Mucosa of stomach (tissue), 1 donor: ENCODE results near the gene CA12.

ENCODE experiments used
- H3K27me3 ChIP-seq: one replicate; pipeline ENCODE4 v1.7.0; 2013; ENCODE audit warnings: mild to moderate bottlenecking, low read length; ENCODE audit not compliant: control insufficient read depth, insufficient read depth
- H3K36me3 ChIP-seq: one replicate; pipeline ENCODE4 v1.7.0; 2013; ENCODE audit warnings: low read length; ENCODE audit not compliant: control insufficient read depth, insufficient read depth
- H3K4me1 ChIP-seq: one replicate; pipeline ENCODE4 v1.7.0; 2013; ENCODE audit warnings: mild to moderate bottlenecking, low read length; ENCODE audit not compliant: control insufficient read depth, insufficient read depth
- H3K4me3 ChIP-seq: one replicate; pipeline ENCODE4 v1.7.0; 2013; ENCODE audit warnings: low read length
- H3K9ac ChIP-seq: one replicate; pipeline ENCODE4 v1.7.0; 2013; ENCODE audit warnings: mild to moderate bottlenecking, low read length, moderate library complexity
- H3K9me3 ChIP-seq: one replicate; pipeline ENCODE4 v1.7.0; 2013; ENCODE audit warnings: mild to moderate bottlenecking, low read length, moderate library complexity; ENCODE audit not compliant: control insufficient read depth
- donor health status: Pancreatic carcinoma.

The CA12 gene

DNA sequence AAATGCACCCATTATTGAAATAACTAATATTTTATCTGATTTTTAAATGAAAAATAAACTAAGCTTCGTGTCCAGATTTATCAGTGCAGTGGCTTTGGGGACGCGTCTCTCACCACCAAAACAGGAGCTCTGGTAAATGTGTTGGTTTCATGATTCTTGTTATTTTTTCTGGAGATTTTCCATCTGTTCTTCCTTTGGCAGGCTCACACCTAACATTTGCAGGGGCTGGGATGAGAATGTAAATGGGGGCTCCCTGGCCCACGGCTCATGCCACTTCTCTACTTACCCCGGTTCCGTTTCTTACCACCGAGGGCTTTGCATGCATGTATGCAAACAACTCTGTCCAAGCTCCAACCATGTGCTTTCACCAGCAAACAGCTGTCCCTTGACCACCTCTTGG, 30.9 kb upstream of the CA12 start:
- no peak overlapping the region for H3K4me3 ChIP-seq
- no peaks in the 10 kb centered on the region for H3K4me1 ChIP-seq
- no peaks in the 10 kb centered on the region for H3K9me3 ChIP-seq
- no peaks in the 10 kb centered on the region for H3K27me3 ChIP-seq
- no peaks in the 10 kb centered on the region for H3K36me3 ChIP-seq
- H3K9ac ChIP-seq, result no peak overlapping the region

DNA sequence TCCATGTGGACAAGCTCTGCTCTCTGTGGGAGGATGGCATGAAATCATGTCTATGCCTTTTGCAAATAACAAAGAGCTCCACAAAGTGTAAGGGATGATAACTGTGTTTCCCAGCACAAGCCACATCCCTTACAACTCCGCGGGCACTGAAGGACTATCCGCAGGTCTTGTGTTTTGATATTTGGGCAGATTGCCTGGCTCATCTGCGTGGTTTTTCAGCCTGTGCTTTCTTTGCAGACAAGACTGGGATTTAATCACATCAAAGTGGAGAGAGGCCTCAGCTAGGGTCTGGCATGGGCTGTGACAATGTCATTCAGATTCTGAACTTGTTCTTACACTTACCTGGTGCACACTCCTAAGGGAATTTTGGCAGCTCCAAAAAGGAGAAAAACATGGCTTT, 30.2 kb upstream of the CA12 start:
- Histone ChIP-seq H3K36me3 (no peaks in the 10 kb centered on the region), H3K27me3 (no peaks in the 10 kb centered on the region), H3K4me1 (no peaks in the 10 kb centered on the region), H3K9ac (no peak overlapping the region), H3K9me3 (no peaks in the 10 kb centered on the region), H3K4me3 (no peak overlapping the region)

DNA sequence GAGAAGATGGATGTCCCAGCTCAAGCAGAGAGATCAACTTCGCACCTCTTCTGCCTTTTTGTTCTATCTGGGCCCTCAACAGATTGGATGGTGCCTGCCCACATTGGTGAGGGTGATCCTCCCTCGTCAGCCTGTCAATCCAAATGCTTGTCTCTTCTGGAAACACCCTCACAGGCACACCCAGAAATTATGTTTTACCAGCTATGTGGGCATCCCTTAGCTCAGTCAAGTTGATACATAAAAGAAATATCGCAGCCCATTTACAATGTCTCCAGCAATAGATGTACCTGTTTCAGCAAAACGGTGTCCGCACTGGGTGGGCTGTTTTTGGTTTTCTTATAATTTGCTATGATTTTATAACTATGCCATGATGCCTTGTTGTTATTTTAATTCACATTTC, 27.5 kb upstream of the CA12 start:
- H3K27me3 ChIP-seq, result no peaks in the 10 kb centered on the region
- H3K9me3 ChIP-seq, result no peaks in the 10 kb centered on the region
- H3K36me3 ChIP-seq, result no peaks in the 10 kb centered on the region
- H3K4me1 ChIP-seq, result no peaks in the 10 kb centered on the region
- no peak overlapping the region for H3K4me3 ChIP-seq
- H3K9ac ChIP-seq, result no peak overlapping the region

DNA sequence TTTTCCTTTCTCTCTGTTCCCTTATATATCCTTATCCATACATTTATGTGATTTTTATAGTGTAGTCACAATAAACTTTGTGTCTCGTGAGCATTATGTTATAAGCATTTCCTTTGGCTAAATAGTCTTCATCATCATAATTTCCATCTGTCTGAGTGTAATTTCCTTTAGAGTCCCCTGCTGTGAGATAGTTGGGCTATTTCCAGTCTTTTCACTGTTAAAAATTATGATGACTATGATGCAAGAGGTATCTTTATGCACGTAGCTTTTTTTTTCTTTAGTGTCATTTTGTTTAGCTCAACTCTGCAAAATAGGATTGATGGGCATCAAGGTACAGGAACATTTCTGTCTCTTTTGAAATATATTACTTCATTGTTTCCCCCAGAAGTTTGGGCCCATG, 26.9 kb upstream of the CA12 start:
- H3K4me1 ChIP-seq, result no peaks in the 10 kb centered on the region
- no peaks in the 10 kb centered on the region for H3K9me3 ChIP-seq
- no peak overlapping the region for H3K9ac ChIP-seq
- no peaks in the 10 kb centered on the region for H3K27me3 ChIP-seq
- no peaks in the 10 kb centered on the region for H3K36me3 ChIP-seq
- no peak overlapping the region for H3K4me3 ChIP-seq

DNA sequence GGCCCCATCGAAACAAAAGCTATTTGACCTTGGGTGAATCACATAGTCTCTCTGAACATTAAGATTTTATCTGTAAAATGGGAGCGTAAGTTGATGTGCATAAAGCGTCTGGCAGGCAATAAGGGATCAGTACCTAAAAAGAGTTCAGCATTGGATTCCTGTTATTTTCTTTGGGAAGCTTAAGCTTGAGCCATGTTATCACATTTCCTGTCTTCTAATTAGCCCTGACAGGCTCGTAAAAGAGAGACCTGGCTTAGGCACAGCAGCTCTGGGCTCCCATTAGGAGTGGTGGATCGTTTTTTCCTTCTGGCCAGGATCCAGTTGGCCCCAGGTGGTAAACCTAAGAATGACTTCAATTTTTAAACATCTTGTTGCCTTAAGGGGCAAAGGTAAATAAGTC, 26.0 kb upstream of the CA12 start:
- no peak overlapping the region for H3K4me3 ChIP-seq
- no peak overlapping the region for H3K9ac ChIP-seq
- H3K27me3 ChIP-seq, result no peaks in the 10 kb centered on the region
- no peaks in the 10 kb centered on the region for H3K4me1 ChIP-seq
- no peaks in the 10 kb centered on the region for H3K36me3 ChIP-seq
- H3K9me3 ChIP-seq, result no peaks in the 10 kb centered on the region

DNA sequence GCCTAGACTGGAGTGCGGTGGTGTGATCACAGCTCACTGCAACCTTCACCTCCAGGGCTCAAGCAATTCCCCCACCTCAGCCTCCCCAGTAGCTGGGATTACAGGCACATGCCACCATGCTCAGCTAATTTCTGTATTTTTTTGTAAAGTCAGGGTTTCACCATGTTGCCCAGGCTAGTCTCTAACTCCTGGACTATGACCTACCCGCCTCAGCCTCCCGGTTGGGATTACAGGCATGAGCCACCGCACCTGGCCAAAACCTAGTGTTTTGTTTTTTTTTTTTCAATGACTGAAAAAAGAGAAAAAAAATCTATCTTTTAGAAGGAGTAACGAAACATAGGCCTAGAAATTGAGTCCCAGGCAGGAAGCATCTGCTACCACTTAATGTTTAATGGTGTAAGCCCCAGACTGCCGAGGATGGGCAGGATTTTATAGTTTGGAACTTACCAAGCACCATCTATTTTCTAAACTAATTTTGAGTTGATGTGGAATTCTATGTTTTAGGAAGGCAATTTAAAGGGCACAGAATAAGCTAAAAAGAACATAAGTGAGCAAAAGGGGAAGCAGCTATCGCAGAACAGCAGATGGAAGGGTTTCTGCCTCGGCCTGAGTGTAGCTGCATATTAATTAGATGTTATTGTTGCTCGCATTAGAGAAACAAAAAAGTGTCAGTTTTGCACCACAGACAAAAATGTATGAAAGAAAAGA, 24.2 kb upstream of the CA12 start:
- no peaks in the 10 kb centered on the region for H3K27me3 ChIP-seq
- H3K9me3 ChIP-seq, result no peaks in the 10 kb centered on the region
- H3K9ac ChIP-seq, result no peak overlapping the region
- H3K36me3 ChIP-seq, result no peaks in the 10 kb centered on the region
- H3K4me1 ChIP-seq, result no peaks in the 10 kb centered on the region
- H3K4me3 ChIP-seq, result no peak overlapping the region

DNA sequence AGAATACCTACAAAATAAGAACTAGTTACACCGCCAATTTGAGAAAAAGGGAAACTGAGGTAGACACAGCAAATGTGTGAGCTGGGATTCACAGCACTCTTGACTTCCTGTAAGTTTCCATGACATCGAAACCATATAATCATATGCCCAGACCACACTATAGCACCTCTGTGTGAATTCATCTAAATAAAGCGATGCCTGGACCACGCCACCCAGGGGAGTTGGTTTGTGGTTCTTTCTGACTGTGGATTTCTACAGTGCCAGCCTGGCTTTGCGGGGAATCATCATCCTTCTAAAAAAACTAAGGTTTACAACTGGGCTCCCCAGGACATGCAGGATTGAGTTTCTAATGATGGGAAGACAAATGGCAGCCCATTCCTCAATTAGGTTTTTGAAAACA, 23.5 kb upstream of the CA12 start:
- no peaks in the 10 kb centered on the region for H3K27me3 ChIP-seq
- H3K9me3 ChIP-seq, result no peaks in the 10 kb centered on the region
- H3K36me3 ChIP-seq, result no peaks in the 10 kb centered on the region
- H3K9ac ChIP-seq, result no peak overlapping the region
- H3K4me3 ChIP-seq, result no peak overlapping the region
- no peaks in the 10 kb centered on the region for H3K4me1 ChIP-seq

DNA sequence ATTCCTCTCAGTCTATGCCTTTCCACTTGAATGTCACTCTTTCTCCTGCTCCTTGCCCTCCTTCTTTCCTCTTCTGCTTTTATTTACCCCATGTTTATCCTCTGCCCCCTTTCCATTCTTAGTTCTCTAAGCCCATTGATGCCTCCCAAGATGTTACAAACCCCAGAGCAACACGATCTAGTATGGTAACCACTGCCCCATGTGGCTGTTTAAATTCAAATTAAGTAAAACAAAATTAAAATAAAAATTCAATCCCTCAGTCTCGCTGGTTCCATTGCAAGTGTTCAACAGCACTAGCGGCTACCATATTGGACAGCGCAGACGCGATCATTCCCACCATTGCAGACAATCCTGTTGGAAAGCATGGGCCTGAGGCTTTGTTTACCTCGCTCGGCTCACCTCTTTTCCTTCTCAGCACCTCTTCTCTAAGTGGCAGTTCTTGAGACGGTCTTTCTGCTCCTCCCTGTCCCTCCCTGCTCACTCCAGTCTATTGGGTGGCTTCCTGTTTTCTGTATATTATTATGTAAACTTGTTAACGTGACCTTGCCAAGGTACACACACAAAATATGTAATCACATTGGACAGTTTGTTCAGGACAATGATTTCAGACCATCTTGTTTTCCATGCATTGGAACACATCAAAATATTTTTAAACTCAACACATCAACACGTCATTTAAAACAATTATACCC, 21.8 kb upstream of the CA12 start:
- H3K9me3 ChIP-seq, result no peaks in the 10 kb centered on the region
- no peak overlapping the region for H3K9ac ChIP-seq
- no peak overlapping the region for H3K4me3 ChIP-seq
- H3K36me3 ChIP-seq, result no peaks in the 10 kb centered on the region
- H3K4me1 ChIP-seq, result no peaks in the 10 kb centered on the region
- no peaks in the 10 kb centered on the region for H3K27me3 ChIP-seq

DNA sequence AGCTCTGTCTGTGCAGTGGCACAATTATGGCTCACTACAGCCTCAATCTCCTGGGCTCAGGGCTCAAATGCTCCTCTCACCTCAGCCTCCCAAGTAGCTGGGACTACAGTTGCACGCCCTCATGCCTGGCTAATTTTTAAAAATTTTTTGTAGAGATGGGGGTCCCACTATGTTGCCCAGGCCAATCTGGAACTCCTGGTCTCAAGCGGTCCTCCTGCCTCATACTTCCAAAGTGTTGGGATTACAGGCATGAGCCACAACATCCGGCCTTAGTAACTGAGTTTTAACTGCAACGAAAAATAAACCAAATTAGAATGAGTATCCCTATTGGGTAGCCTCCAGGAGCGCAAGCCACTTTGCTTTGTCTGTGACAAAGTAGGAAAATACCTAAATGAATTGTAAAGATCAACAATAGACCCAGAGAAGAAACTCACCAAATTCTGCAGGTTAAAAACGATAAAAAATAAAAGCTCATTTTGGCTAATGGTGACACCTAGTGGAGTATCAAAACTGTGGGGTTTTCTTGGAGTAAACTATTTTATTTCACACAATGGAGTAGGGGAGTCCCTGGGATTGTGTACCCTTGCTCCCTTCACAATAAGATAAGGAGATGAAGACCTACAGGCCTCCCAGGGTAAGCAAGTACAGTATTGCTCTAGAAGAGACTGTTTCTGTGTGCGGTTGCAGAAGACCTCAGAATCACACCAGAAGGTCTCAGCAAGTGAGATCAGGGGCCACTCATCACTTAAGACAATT, 21.0 kb upstream of the CA12 start:
- Histone ChIP-seq H3K4me3 (no peak overlapping the region), H3K4me1 (no peaks in the 10 kb centered on the region), H3K36me3 (no peaks in the 10 kb centered on the region), H3K9ac (no peak overlapping the region), H3K9me3 (no peaks in the 10 kb centered on the region), H3K27me3 (no peaks in the 10 kb centered on the region)

DNA sequence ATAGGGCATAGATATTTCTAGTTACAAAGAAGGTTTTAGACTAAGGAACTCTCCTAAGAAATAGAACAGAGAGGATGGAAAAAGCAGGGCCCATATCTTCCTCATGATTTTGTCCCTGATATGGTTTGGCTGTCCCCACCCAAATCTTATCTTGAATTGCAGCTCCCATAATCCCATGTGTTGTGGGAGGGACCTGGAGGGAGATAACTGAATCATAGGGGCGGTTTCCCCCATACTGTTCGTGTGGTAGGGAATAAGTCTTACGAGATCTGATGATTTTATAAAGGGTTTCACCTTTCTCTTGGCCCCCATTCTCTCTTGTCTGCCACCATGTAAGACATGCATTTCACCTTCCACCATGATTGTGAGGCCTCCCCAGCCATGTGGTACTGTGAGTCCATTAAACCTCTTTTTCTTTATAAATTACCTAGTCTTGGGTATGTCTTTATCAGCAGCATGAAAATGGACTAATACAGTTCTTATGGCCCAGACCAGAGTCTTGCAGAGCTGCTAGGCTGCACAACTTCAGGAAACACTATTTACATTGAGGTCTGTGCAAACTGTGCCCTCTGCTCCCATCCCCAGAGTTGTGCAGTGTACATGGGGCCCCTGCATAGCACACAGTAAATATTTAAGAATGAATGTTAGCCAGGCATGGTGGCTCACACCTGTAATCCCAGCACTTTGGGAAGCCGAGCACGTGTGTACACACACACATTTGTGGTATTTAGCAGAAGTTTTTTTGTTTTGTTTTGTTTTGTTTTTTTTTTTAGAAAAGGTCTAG, 20.3 kb upstream of the CA12 start:
- H3K36me3 ChIP-seq, result no peaks in the 10 kb centered on the region
- H3K9ac ChIP-seq, result no peak overlapping the region
- no peaks in the 10 kb centered on the region for H3K4me1 ChIP-seq
- no peaks in the 10 kb centered on the region for H3K9me3 ChIP-seq
- no peak overlapping the region for H3K4me3 ChIP-seq
- no peaks in the 10 kb centered on the region for H3K27me3 ChIP-seq

DNA sequence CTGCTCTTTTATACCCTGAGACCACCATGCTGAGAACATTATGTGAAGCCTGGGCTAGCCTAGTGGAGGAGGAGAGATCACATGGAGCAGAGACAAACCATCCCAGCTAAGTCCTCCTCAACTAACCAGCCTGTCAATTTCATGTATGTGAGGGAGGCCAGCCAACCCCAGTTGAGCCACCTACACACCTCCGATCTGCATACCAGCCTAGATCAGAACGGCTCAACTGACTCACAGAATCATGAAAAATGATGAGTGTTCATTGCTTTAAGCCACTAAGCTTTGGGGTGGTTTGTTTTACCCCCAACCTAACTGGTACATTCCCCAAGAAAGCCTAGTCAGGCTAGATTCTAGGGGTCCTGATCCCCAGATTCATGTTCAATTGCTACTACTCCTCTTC, 19.4 kb upstream of the CA12 start:
- no peak overlapping the region for H3K9ac ChIP-seq
- no peaks in the 10 kb centered on the region for H3K36me3 ChIP-seq
- no peaks in the 10 kb centered on the region for H3K4me1 ChIP-seq
- H3K27me3 ChIP-seq, result no peaks in the 10 kb centered on the region
- H3K9me3 ChIP-seq, result no peaks in the 10 kb centered on the region
- H3K4me3 ChIP-seq, result no peak overlapping the region

DNA sequence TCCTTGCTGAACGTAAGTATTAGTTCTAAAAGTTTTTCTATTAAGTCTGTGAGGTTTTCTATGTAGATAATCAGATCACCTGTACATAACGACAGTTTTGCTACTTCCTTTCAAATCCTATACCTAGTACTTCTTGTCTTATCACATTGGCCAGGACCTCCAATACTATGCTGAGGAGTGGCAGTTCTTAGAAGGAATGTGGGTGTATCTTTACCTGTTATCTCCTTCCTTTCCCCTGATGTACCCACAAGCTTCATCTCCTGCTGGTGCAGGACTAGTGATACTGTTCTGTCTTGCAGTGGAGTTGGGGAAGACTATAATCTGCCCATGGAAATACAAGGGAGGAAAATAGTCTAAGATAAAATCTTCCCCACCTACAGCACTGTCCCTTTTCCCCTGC, 16.8 kb upstream of the CA12 start:
- no peak overlapping the region for H3K9ac ChIP-seq

More for the DNA sequence above, 16.8 kb upstream of the CA12 start:
- H3K4me1 ChIP-seq, result no peaks in the 10 kb centered on the region
- no peak overlapping the region for H3K4me3 ChIP-seq
- H3K36me3 ChIP-seq, result no peaks in the 10 kb centered on the region
- no peaks in the 10 kb centered on the region for H3K27me3 ChIP-seq
- no peaks in the 10 kb centered on the region for H3K9me3 ChIP-seq
